Activated naive CD4-positive, alpha-beta T cell treated with anti-CD3 and anti-CD28 coated beads, Interleukin-2, amount 10 ng/mL, durations not matched to agents 7 days and 5 days (primary cell): ENCODE measurements around the gene BTBD8.

Experiments
- CTCF ChIA-PET: fragments of 350-600 bp; sonication (Branson Sonifier 250); formaldehyde crosslinking; loops from one replicate; lab custom pipeline; 2021; ENCODE audit warnings: antibody characterized with exemption; lab: Charles Lee
- DNase-seq: peaks from one replicate; pipeline ENCODE4 v3.0.0-alpha.2; 2020
- H3K27ac Mint-ChIP-seq: one replicate; pipeline ENCODE4 v1.8.0; 2021; ENCODE audit warnings: mild to moderate bottlenecking, moderate library complexity, mixed read lengths
- H3K27me3 Mint-ChIP-seq: one replicate; pipeline ENCODE4 v1.8.0; 2021; ENCODE audit warnings: mild to moderate bottlenecking, mixed read lengths
- H3K36me3 Mint-ChIP-seq: one replicate; pipeline ENCODE4 v1.8.0; 2021; ENCODE audit warnings: mixed read lengths
- H3K4me1 Mint-ChIP-seq: one replicate; pipeline ENCODE4 v1.8.0; 2021; ENCODE audit warnings: mixed read lengths
- H3K4me3 Mint-ChIP-seq: one replicate; pipeline ENCODE4 v1.8.0; 2021; ENCODE audit warnings: mild to moderate bottlenecking, moderate library complexity, mixed read lengths
- H3K9me3 Mint-ChIP-seq: one replicate; pipeline ENCODE4 v1.8.0; 2021; ENCODE audit warnings: mixed read lengths

Gene BTBD8

DNA sequence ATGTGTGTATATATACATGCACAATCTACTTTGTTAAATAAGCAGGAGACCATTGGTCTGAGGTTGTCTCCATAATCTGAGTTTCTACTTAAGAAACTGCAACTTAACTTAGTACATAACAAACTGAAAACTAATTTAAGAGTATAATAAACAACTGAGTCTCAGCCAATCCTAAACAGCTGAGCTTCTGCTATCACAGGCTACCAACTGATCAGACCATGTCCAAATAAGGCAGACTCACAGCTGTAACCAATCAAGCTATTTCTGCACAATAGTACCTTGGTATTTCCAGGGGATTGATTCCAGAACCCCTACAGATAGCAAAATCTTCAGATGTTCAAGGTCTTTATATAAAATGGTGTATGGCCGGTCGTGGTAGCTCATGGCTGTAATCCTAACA is 111.6 kb downstream of the BTBD8 start:
- H3K4me1 Mint-ChIP-seq = no peaks in the 10 kb centered on the region
- CTCF ChIA-PET = no interaction called here
- peaks cover 12% of the 10 kb centered on the region for H3K27me3 Mint-ChIP-seq
- H3K36me3 Mint-ChIP-seq = no peaks in the 10 kb centered on the region
- DNase-seq = no peak
- no peaks in the 10 kb centered on the region for H3K9me3 Mint-ChIP-seq
- H3K27ac Mint-ChIP-seq = no peak overlapping the region
- H3K4me3 Mint-ChIP-seq = no peak overlapping the region

DNA sequence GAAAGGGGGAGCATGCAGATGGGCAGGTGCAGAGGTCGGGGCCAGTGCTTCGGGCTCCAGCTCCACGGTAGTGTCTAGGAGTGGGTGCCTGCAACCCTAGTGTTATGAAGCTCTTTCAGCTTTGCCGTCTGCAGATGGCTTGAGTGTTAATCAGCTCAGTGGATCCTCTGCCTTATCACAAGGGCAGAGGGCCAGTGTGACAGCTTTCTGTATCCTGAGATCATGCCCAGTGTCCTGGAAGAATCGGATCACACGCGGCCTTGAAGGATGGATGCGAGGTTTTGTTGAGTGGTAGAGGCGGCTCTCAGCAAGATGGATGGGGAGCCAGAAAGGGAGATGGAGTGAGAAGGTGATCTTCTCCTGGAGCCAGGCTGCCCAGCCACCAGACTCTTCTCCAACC is 112.1 kb downstream of the BTBD8 start:
- CTCF ChIA-PET = no interaction called here
- H3K27ac Mint-ChIP-seq = no peak overlapping the region
- H3K36me3 Mint-ChIP-seq = no peaks in the 10 kb centered on the region
- no peak overlapping the region for H3K4me3 Mint-ChIP-seq
- H3K9me3 Mint-ChIP-seq = no peaks in the 10 kb centered on the region
- DNase-seq = no peak
- H3K4me1 Mint-ChIP-seq = peaks cover 2% of the 10 kb centered on the region
- H3K27me3 Mint-ChIP-seq = peaks cover 12% of the 10 kb centered on the region

DNA sequence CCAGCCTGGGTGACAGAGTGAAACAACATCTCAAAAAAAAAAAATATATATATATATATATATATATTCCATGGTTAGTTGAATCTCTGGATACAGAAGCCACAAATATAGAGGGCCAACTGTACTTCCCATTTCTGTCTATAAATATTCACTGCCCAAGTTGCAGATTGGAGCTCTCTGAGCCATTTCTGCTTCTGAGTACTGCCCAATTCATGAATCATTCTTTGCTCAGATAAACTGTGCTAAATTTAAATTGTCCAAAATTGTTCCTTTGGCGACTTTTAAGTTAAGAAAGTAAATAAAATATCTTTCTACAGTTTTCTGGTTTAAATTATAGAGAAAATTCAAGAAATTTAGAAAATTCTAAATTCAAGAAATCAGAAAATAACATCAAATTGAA is 114.4 kb downstream of the BTBD8 start:
- Mint-ChIP-seq H3K4me1 (peaks cover 2% of the 10 kb centered on the region), H3K4me3 (no peak overlapping the region), H3K27ac (no peak overlapping the region), H3K36me3 (no peaks in the 10 kb centered on the region), H3K9me3 (no peaks in the 10 kb centered on the region), H3K27me3 (peaks cover 12% of the 10 kb centered on the region)
- CTCF ChIA-PET = no interaction called here
- DNase-seq = no peak

DNA sequence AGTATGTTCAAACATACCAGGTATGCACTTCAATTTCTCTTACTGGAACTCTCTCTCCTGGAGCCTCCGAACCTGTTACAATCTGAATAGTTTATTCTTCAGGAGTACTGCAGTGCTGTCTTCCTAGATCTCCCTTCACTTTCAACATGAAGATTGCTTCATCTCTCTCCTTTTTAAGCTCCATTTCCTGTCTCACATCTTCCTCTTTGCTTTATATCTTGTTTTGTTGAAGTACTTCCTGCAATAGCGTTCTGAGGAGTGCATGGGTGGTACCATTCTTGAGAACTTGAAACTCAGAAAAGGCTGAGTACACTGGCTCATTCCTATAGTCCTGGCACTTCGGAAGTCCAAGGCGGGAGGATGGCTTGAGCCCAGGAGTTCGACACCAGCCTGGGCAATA is 121.8 kb downstream of the BTBD8 start:
- no peak overlapping the region for H3K4me3 Mint-ChIP-seq
- H3K36me3 Mint-ChIP-seq = peaks cover 12% of the 10 kb centered on the region
- CTCF ChIA-PET = no interaction called here
- H3K4me1 Mint-ChIP-seq = peaks cover 21% of the 10 kb centered on the region
- H3K27me3 Mint-ChIP-seq = no peaks in the 10 kb centered on the region
- H3K27ac Mint-ChIP-seq = peak overlapping the region; percentile 61
- DNase-seq = no peak
- peaks cover 6% of the 10 kb centered on the region for H3K9me3 Mint-ChIP-seq

DNA sequence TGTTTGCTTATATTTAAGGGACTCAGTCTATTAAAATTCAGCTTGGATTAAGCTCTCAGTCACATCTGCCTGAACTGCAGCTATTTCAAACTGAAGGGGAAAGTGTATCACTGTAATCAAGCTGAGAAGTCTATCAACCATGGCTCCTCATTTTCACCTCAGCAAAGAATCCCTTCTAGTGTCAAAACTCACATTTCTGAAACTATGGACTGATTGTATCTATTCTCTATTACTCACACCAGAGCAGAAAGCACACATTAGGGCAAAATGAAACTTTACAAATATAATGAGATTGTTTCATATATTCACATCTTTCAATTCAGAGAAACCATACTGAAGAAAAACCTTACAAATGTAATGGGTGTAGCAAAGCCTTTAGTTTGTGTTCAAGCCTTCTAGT is 123.0 kb downstream of the BTBD8 start:
- DNase-seq = no peak
- CTCF ChIA-PET = interaction anchor here (0.6 kb wide), 1 partner anchor 28 kb away, joined by 3 read pairs; no protein-coding TSS in a partner anchor

DNA sequence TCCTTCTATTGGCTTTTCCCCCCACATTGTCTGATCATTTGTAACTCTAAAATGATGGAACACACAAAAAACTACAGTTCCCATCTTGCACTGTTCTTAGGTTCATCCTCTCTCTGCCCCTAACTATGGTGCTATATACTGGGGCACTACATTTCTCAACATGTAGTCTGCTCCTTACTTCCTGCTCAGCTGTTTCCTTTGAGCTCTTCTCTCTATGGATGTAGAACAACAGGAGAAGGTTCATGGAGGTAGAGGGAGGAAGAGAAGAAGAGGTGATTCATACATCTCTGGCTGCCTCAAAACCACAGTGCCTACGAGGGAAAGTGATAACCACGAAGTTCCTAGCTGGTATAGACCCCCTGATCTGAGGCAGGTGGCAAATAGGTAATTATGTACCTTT is 130.6 kb downstream of the BTBD8 start:
- Mint-ChIP-seq H3K27me3 (no peaks in the 10 kb centered on the region), H3K27ac (no peak overlapping the region), H3K36me3 (no peaks in the 10 kb centered on the region), H3K9me3 (no peaks in the 10 kb centered on the region), H3K4me3 (no peak overlapping the region), H3K4me1 (peaks cover 11% of the 10 kb centered on the region)
- CTCF ChIA-PET = interaction anchor here (1.2 kb wide), 1 partner anchor 28 kb away, joined by 3 read pairs; no protein-coding TSS in a partner anchor
- DNase-seq = no peak

More for the DNA sequence above, 123.0 kb downstream of the BTBD8 start:
- H3K27me3 Mint-ChIP-seq = no peaks in the 10 kb centered on the region
- H3K36me3 Mint-ChIP-seq = peaks cover 12% of the 10 kb centered on the region
- no peak overlapping the region for H3K4me3 Mint-ChIP-seq
- H3K4me1 Mint-ChIP-seq = peaks cover 21% of the 10 kb centered on the region
- H3K27ac Mint-ChIP-seq = no peak overlapping the region
- H3K9me3 Mint-ChIP-seq = peaks cover 6% of the 10 kb centered on the region

DNA sequence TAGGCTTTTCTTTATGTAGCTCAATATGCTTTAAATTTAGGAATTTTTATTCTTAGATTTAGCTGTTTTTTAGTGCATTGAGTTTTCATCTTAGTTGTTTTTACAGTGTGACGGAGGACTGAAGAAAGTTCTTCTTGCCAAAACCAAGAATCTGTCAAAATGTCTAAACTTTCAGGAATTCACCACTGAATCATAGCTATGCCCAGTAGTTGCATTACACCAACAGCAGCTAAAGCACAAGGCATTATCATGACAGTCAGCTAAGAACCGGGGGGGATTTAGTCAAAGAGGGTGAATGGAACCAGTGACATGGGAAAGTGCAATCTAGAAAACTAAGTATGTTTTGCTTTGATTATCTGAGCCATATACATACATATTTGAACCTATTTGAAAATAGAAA is 131.0 kb downstream of the BTBD8 start:
- no peak overlapping the region for H3K4me3 Mint-ChIP-seq
- no peaks in the 10 kb centered on the region for H3K36me3 Mint-ChIP-seq
- no peaks in the 10 kb centered on the region for H3K9me3 Mint-ChIP-seq
- CTCF ChIA-PET = interaction anchor here (0.7 to 1.2 kb wide), 2 partner anchors 27 to 80 kb away, joined by 3 read pairs; no protein-coding TSS in a partner anchor
- H3K27ac Mint-ChIP-seq = no peak overlapping the region
- no peak for DNase-seq
- H3K27me3 Mint-ChIP-seq = no peaks in the 10 kb centered on the region
- peaks cover 11% of the 10 kb centered on the region for H3K4me1 Mint-ChIP-seq

DNA sequence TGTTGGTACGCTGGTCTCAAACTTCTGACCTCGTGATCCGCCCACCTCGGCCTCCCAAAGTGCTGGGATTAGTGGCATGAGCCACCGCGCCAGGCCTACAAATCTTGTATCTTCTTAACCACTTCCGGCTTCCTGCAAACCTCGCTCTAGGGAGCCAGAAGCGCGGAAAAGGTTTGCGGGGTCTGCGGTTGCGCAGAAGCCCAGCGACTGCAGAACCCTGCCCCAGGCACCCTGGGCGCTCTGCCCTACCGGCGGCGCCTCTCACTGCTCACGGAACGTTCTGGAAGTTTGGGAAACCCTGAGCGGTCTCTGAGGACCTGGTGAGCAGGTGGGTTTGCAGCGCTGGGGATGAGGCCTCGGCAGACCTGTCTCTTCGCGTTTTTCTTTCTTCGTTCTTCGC is 137.6 kb downstream of the BTBD8 start, which contains the start of gene C1orf146:
C1orf146 (plus strand) TSS at position 195 of the 400 bp plus-strand sequence. CDS start 13,506 bp downstream, outside the sequence.
- CTCF ChIA-PET = no interaction called here
- H3K4me1 Mint-ChIP-seq = no peaks in the 10 kb centered on the region
- H3K4me3 Mint-ChIP-seq = no peak within 1 kb of the TSS
- H3K27ac Mint-ChIP-seq = no peak within 1 kb of the TSS
- no peaks in the 10 kb centered on the region for H3K9me3 Mint-ChIP-seq
- DNase-seq = no peak
- no peaks in the 10 kb centered on the region for H3K27me3 Mint-ChIP-seq
- H3K36me3 Mint-ChIP-seq = no peaks in the 10 kb centered on the region

DNA sequence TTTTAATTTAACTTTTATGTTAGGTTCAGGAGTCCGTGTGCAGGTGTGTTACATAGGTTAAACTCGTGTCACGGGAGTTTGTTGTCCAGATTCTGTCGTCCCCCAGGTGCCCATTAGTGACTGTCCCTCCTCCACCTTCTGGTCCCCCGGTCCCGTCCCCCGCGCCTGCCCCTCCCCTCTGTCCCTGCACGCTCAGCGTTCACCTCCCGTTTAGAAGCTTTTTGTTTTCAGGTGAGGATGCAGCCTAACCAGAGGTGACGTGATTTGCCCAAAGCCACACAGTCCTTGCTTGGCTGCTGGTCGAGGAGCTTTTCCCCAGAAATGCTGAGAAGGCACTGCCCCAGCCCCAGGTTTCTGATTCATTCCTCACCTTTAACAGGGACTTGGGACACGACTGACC is 138.4 kb downstream of the BTBD8 start:
- CTCF ChIA-PET = no interaction called here

DNA sequence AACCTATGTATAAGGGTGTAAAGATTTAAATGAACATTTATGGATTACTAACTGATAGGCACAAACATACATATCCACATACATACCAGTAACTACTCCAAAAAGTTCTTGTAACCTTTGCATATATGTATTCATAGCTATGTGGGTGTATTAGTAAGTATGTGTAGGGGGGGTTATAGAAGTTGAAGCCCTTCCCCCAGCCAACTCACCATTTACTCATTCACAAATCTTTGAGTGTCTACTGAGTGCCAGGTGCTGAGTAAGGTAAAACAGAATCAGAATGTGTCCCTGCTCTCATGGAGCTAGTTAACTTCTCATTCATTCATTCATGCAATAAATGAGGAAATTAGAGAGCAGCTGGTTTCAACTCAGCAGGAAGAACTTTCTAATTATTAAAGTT is 138.9 kb downstream of the BTBD8 start:
- no peak overlapping the region for H3K27ac Mint-ChIP-seq
- CTCF ChIA-PET = no interaction called here
- no peak overlapping the region for H3K4me3 Mint-ChIP-seq
- H3K9me3 Mint-ChIP-seq = no peaks in the 10 kb centered on the region
- no peaks in the 10 kb centered on the region for H3K4me1 Mint-ChIP-seq
- DNase-seq = no peak
- H3K27me3 Mint-ChIP-seq = no peaks in the 10 kb centered on the region
- H3K36me3 Mint-ChIP-seq = no peaks in the 10 kb centered on the region

More for the DNA sequence above, 138.4 kb downstream of the BTBD8 start:
- no peaks in the 10 kb centered on the region for H3K36me3 Mint-ChIP-seq
- H3K27ac Mint-ChIP-seq = no peak overlapping the region
- no peaks in the 10 kb centered on the region for H3K4me1 Mint-ChIP-seq
- H3K9me3 Mint-ChIP-seq = no peaks in the 10 kb centered on the region
- no peak overlapping the region for H3K4me3 Mint-ChIP-seq
- no peak for DNase-seq
- H3K27me3 Mint-ChIP-seq = no peaks in the 10 kb centered on the region

DNA sequence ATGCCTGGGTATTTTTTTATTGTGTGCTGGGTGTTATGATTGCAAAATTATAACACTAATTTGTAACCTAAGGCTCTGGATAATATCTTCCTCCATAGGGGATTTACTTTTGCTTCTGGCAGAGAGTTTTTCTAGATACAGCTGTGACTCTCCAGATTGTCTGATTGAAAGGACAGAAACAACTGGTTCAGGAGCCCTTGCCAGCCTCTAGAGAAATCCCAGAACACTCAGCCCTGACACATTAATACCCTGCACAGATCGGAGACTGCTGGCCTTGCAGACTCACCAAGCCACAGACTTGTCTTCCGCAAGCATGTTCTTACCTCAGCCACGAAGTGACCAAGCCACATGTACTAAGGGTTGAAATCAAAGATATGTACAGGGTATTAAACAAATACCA is 148.3 kb downstream of the BTBD8 start:
- CTCF ChIA-PET = no interaction called here
- H3K27ac Mint-ChIP-seq = no peak overlapping the region
- no peaks in the 10 kb centered on the region for H3K36me3 Mint-ChIP-seq
- no peak for DNase-seq
- H3K27me3 Mint-ChIP-seq = peaks cover 4% of the 10 kb centered on the region
- no peaks in the 10 kb centered on the region for H3K4me1 Mint-ChIP-seq
- H3K9me3 Mint-ChIP-seq = no peaks in the 10 kb centered on the region
- H3K4me3 Mint-ChIP-seq = no peak overlapping the region

DNA sequence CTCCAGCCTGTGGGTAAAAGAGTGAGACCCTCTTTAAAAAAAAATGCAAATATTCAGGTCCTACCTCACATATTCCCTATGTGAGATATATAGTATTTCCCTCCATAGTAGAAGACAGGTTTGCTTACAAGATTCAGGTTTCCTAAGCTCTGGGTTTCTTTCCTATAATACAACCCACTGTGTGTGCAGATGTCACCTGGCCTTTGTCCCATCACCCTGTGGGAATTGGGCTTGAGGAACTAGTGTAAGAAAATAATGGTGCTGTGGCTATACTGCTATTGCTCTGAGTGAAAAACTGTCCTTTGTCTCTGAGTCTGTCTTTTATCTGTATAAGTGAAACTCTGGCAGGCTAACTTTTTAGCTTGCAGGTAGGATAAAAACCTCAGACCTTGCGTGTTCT is 150.6 kb downstream of the BTBD8 start:
- no peak overlapping the region for H3K27ac Mint-ChIP-seq
- no peaks in the 10 kb centered on the region for H3K36me3 Mint-ChIP-seq
- no peak overlapping the region for H3K4me3 Mint-ChIP-seq
- peaks cover 4% of the 10 kb centered on the region for H3K27me3 Mint-ChIP-seq
- CTCF ChIA-PET = no interaction called here
- DNase-seq = no peak
- no peaks in the 10 kb centered on the region for H3K4me1 Mint-ChIP-seq
- H3K9me3 Mint-ChIP-seq = no peaks in the 10 kb centered on the region
